K562 (cell line): ENCODE measurements around the gene ZNF768. TPM values are rescaled to one million over a fixed set of nuclear protein-coding genes. Genes with fewer than 3 reads are reported as not detected.

ENCODE experiments used
- MTA3 ChIP-seq: fragments of 450-650 bp; formaldehyde crosslinking; IDR thresholded peaks from 2 replicates; pipeline ENCODE4 v1.6.1; 2017; ENCODE audit warnings: mild to moderate bottlenecking, borderline replicate concordance
- NBN ChIP-seq: fragments of 450-650 bp; IDR thresholded peaks from 2 replicates; pipeline ENCODE4 v1.6.1; 2016; ENCODE audit warnings: low read depth, mild to moderate bottlenecking
- NFRKB ChIP-seq: fragments of 450-650 bp; IDR thresholded peaks from 2 replicates; pipeline ENCODE4 v1.6.1; 2016; ENCODE audit warnings: low read depth
- TRIM25 ChIP-seq: fragments of 450-650 bp; IDR thresholded peaks from 2 replicates; pipeline ENCODE4 v1.7.0; 2016; ENCODE audit warnings: borderline replicate concordance
- ZBTB1 ChIP-seq: sonication (generic); formaldehyde crosslinking; IDR thresholded peaks from 2 replicates; pipeline ENCODE4 v1.8.1; 2023; ENCODE audit warnings: missing genetic modification reagents, low read depth, mild to moderate bottlenecking, borderline replicate concordance
- ZFP36 ChIP-seq: fragments of 150-350 bp; IDR thresholded peaks from 2 replicates; pipeline ENCODE4 v1.6.1; 2018; ENCODE audit warnings: low read length, low read depth; ENCODE audit not compliant: partially characterized antibody
- ZNF3 ChIP-seq: fragments of 250-450 bp; sonication (Bioruptor Pico); IDR thresholded peaks from 2 replicates; pipeline ENCODE4 v1.5.0; 2021; ENCODE audit warnings: mild to moderate bottlenecking, moderate library complexity
- ZNF561 ChIP-seq: fragments of 450-650 bp; formaldehyde crosslinking; conservative IDR thresholded peaks from 2 replicates; pipeline ENCODE4 v1.4.0; 2020; ENCODE audit warnings: mild to moderate bottlenecking, moderate library complexity
- ZNF644 ChIP-seq: fragments of 200-800 bp; sonication (Bioruptor generic); IDR thresholded peaks from 2 replicates; pipeline ENCODE4 v1.6.1; 2016; ENCODE audit warnings: low read depth, missing genetic modification characterization, missing compliant biosample characterization
- polyA plus RNA-seq, 8 experiments: library from polyadenylated mRNA; depleted of rRNA in 4 of 8; stranded (reverse) in 5 of 8; unstranded in 3 of 8; fragments of >200 nt; fragmentation: Nextera tagmentation in 2 of 8; fragmentation: Illumina TruSeq in 1 of 8; extraction: Ambion mirVana in 2 of 8; extraction: Trizol in 1 of 8; gene quantifications; 2 replicates each; pipeline versions ENCODE4 v1.2.1 to v1.2.3, GENCODE V29; 2011 to 2014; ENCODE audit warnings: inconsistent platforms in 1 of 8, missing spikeins in 1 of 8
- total RNA-seq, 7 experiments: library from RNA; depleted of rRNA in 6 of 7; stranded (reverse); fragments of >200 nt in 6 of 7; fragmentation: Illumina TruSeq in 2 of 7; extraction: Trizol in 2 of 7; gene quantifications; 2 replicates each; pipeline versions ENCODE4 v1.2.1 to v1.2.3, GENCODE V29; 2011 to 2021; ENCODE audit warnings: low replicate concordance in 1 of 7

ZNF768 gene
- total and polyA plus RNA-seq, 9 of the 15 experiments (the other 6 are each of a cell fraction or from before 2014, with no cell fraction given), result 0.13 to 50.7 (median 26.9) TPM

- TF ChIP-seq MTA3, result 0 out of 2 replicates have a peak, but pooled peaks have one; percentile 20
- no peak for TF ChIP-seq ZNF644
- no peak for TF ChIP-seq ZNF561
- no peak for TF ChIP-seq ZNF3 (CRISPR knock-in tag)
- 0 out of 2 replicates have a peak, but pooled peaks have one; percentile 76 for TF ChIP-seq NFRKB
- TF ChIP-seq ZFP36, result no peak
- TF ChIP-seq TRIM25, result no peak
- peak; percentile 37; the same call in 1 of the 2 replicates for TF ChIP-seq ZBTB1 (CRISPR knock-in tag)
- 0 out of 2 replicates have a peak, but pooled peaks have one; percentile 2 for TF ChIP-seq NBN
- TF ChIP-seq, all 486 proteins: peak for 110
Observed at GRCh38 chr16:30534368-30535105, 8.2 kb upstream of the ZNF768 start, which contains the start of gene ZNF747 (continued).
